ENCODE results near the gene DNAJC22. TPM values are rescaled to one million over a fixed set of nuclear protein-coding genes. Genes with fewer than 3 reads are reported as not detected.

Gene DNAJC22
- 10 to 100 TPM in 1 of 2 donors, 1 to 10 TPM in 1; 7.3 to 10.9 TPM for total RNA-seq

DNA sequence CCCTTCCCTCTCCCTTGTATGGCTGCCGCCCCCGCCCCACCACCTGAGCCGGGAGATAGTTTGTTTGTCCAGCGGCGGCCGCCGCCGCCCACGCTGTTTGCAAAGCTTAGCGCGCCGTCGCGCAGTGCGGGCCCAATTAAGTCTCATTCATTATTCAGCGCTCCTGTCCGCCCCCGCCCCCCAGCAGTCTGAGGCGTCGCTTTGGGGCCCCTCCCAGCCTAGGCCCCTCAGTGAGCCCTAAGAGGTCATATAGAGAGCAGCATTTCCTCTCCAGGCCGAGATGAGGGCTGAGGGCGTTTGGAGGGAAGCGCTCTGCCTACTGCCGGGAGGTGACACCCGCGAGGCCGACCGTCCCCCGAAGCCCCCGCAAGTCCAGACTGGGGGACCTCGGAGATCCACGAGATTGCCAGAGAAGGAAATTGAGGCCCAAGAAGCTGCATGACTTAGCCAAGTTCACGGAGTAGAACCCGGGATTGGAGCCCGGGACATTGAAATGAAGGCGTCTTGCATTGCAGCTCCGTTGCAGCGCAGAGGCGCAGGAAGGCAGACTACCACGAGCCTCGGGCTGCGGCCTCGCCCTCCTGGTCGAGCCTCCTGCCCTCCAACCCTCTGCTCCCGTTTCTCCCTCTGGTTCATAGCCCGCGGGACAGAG is at the start of gene DNAJC22:
Gene DNAJC22 (plus strand): TSS at position 230 of the 652 bp plus-strand sequence. CDS start 1,985 bp downstream, outside the sequence.
- no peaks in the 10 kb centered on the region for H3K9me3 ChIP-seq
- 2 to 3% methylated on average over 14 to 47 of the region's 47 CpGs for WGBS, 2 donors
- ATAC-seq, result no peak
- DNase-seq, result peak in 2 of 4 donors; percentile 22 to 42
- no peak within 1 kb of the TSS for H3K27ac ChIP-seq
- H3K36me3 ChIP-seq (replicated peaks in 1 of 2; ENCODE audit: insufficient read depth in 1 of 2, low read depth in 2 of 2), result no peaks in the 10 kb centered on the region
- H3K27me3 ChIP-seq, result peaks cover 0 to 14% of the 10 kb centered on the region in 2 donors
- TF ChIP-seq, protein P1, sequence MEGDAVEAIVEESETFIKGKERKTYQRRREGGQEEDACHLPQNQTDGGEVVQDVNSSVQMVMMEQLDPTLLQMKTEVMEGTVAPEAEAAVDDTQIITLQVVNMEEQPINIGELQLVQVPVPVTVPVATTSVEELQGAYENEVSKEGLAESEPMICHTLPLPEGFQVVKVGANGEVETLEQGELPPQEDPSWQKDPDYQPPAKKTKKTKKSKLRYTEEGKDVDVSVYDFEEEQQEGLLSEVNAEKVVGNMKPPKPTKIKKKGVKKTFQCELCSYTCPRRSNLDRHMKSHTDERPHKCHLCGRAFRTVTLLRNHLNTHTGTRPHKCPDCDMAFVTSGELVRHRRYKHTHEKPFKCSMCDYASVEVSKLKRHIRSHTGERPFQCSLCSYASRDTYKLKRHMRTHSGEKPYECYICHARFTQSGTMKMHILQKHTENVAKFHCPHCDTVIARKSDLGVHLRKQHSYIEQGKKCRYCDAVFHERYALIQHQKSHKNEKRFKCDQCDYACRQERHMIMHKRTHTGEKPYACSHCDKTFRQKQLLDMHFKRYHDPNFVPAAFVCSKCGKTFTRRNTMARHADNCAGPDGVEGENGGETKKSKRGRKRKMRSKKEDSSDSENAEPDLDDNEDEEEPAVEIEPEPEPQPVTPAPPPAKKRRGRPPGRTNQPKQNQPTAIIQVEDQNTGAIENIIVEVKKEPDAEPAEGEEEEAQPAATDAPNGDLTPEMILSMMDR (IDR thresholded peaks at IDR 0.05), result no peak
- no peak for TF ChIP-seq POLR2A (IDR thresholded peaks at IDR 0.05)
- peaks cover 71% of the 10 kb centered on the region for H3K4me1 ChIP-seq
- no peak within 1 kb of the TSS for H3K4me3 ChIP-seq
- intact Hi-C loops (cut with DNase I), result no loop called here

DNA sequence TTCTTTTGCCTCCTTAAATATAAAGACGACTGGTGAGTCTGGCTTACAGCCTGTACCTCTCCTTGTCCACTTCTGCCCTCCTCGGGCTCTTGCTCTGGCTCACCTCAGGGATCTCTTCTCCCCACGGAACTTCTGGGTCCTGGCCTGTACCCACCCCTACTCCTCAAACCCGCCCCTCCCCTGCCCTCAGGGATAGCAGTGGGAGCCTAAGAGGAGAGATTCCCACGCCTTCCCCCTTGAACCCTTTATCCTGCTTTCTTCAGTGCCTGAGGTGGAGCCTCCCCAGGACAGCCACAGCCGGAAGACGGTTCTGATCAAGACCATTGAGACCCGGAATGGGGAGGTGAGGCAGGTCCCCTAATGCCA is 49.0 kb upstream of the DNAJC22 start:
- ATAC-seq (no peak), DNase-seq (no peak)
- WGBS, 2 donors, result 14 to 25% methylated on average over 8 of the region's 8 CpGs
- H3K4me3 ChIP-seq, result no peak overlapping the region
- no peaks in the 10 kb centered on the region for H3K9me3 ChIP-seq
- peaks cover 3 to 16% of the 10 kb centered on the region in 2 donors for H3K27me3 ChIP-seq
- intact Hi-C loops (cut with DNase I), result no loop called here
- TF ChIP-seq POLR2A (IDR thresholded peaks at IDR 0.05), result no peak
- TF ChIP-seq, protein P1 (IDR thresholded peaks at IDR 0.05), result no peak
- H3K36me3 ChIP-seq (replicated peaks in 1 of 2; ENCODE audit: insufficient read depth in 1 of 2, low read depth in 2 of 2), result no peaks in the 10 kb centered on the region
- peaks cover 26% of the 10 kb centered on the region for H3K4me1 ChIP-seq
- no peak overlapping the region for H3K27ac ChIP-seq

DNA sequence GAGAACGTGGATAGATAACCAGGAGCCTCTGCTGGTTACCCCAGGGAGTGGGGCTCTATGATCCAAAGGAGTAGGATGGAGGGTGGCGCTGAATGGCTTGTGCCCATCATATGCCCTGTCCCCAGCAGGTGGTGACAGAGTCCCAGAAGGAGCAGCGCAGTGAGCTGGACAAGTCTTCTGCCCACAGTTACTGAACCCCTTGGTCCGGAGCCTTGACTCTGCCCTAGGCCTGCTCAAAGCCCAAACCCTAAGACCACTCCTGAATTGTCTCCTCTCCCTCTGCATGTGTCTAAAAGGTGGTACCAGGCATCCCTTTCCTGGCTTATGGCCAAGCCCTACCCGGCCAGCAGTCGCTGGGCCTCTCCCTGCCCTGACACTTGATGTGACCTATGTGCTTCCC is 48.5 kb upstream of the DNAJC22 start:
- ATAC-seq (no peak), DNase-seq (no peak)
- intact Hi-C loops (cut with DNase I), result no loop called here
- 49 to 57% methylated on average over 3 to 6 of the region's 6 CpGs for WGBS, 2 donors
- no peaks in the 10 kb centered on the region for H3K36me3 ChIP-seq (replicated peaks in 1 of 2; ENCODE audit: insufficient read depth in 1 of 2, low read depth in 2 of 2)
- H3K4me1 ChIP-seq, result peaks cover 26% of the 10 kb centered on the region
- TF ChIP-seq, protein P1 (IDR thresholded peaks at IDR 0.05), result peak in 1 of 7 experiments; percentile 12
- no peak for TF ChIP-seq POLR2A (IDR thresholded peaks at IDR 0.05)
- H3K27me3 ChIP-seq, result peaks cover 3 to 16% of the 10 kb centered on the region in 2 donors
- no peak overlapping the region for H3K4me3 ChIP-seq
- H3K27ac ChIP-seq, result no peak overlapping the region
- no peaks in the 10 kb centered on the region for H3K9me3 ChIP-seq

DNA sequence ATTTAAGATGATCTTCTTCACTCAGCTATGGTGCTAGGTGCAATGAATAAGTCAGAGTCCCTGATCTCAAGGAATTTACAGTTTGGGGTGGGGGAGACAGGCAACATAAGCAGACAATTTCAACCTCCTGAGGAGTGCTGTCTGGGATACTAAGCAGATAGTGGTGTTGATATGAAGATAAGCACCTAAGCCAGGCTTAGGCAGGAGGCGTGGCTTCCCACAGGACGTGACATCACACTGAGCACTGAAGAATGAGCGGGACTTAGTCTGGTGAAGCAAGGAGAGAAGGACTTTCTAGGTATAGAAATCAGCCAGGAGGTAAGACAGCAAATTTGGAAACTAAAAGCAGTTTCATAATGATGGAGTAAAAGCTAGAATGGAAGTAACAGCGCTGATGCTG is 44.9 kb upstream of the DNAJC22 start:
- no peaks in the 10 kb centered on the region for H3K9me3 ChIP-seq
- intact Hi-C loops (cut with DNase I), result no loop called here
- DNase-seq, result no peak
- H3K4me1 ChIP-seq, result peaks cover 12% of the 10 kb centered on the region
- WGBS, 2 donors, result 67 to 71% methylated on average over 4 of the region's 4 CpGs
- no peak overlapping the region for H3K4me3 ChIP-seq
- no peak for ATAC-seq
- no peak for TF ChIP-seq POLR2A (IDR thresholded peaks at IDR 0.05)
- TF ChIP-seq, protein P1 (IDR thresholded peaks at IDR 0.05), result no peak
- H3K27me3 ChIP-seq, result peaks cover under 1 to 5% of the 10 kb centered on the region in 2 donors
- no peak overlapping the region for H3K27ac ChIP-seq
- no peaks in the 10 kb centered on the region for H3K36me3 ChIP-seq (replicated peaks in 1 of 2; ENCODE audit: insufficient read depth in 1 of 2, low read depth in 2 of 2)

DNA sequence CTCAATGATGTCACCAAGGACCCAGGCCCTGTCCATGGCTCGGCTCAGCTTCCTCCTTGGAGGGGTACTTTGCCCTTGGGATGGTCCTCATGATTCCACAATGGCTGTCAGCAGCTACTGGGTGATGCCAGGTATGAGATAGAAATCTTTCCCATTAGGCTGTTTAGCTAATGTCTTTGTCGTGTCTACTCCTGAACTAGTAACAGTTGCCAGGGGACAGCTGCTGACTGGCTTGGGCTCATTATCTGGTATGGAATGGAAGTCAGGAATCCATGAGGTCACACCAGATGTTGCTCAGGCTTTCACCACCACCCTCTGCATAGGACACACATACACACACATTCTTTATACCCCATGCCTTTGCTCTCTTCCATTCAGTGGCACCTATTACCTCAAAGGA is 42.5 kb upstream of the DNAJC22 start:
- 71 to 100% methylated on average over 1 to 2 of the region's 2 CpGs for WGBS, 2 donors
- no peaks in the 10 kb centered on the region for H3K27me3 ChIP-seq
- ATAC-seq, result no peak

More for the DNA sequence above, 42.5 kb upstream of the DNAJC22 start:
- Histone ChIP-seq H3K36me3 (replicated peaks in 1 of 2; ENCODE audit: insufficient read depth in 1 of 2, low read depth in 2 of 2) (no peaks in the 10 kb centered on the region), H3K9me3 (no peaks in the 10 kb centered on the region), H3K27ac (no peak overlapping the region), H3K4me3 (no peak overlapping the region), H3K4me1 (no peaks in the 10 kb centered on the region)
- TF ChIP-seq, protein P1 (IDR thresholded peaks at IDR 0.05), result no peak
- TF ChIP-seq POLR2A (IDR thresholded peaks at IDR 0.05), result no peak
- intact Hi-C loops (cut with DNase I), result no loop called here
- no peak for DNase-seq
